ENCODE data around the gene TENM3. TPM values are rescaled to one million over a fixed set of nuclear protein-coding genes. Genes with fewer than 3 reads are reported as not detected.

TENM3 gene
- total and polyA plus RNA-seq, 4 donors = 0.05 to 5.5 (median 1.1) TPM; not detected in 1

DNA sequence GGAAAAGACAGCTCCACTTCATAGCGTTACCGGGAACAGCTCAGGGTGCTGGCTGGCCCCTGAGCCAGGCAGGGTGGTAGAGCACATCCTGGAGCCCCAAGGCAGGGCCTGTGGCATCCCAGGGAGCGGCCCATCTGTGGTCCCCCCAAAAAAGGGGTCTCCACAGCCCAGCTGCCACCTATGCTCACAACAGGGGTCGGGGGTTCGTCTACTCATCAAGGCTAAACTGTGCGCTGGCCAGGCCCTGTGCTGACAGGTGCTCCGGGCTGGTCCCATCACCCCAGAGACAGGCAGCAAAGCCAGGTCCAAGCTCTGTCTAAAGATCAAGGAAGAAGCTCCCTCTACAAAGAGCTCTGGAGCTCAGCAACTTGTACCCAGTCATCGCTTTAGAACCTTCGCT is 596.1 kb downstream of the TENM3 start:
- no peaks in the 10 kb centered on the region for H3K36me3 ChIP-seq (ENCODE audit: control insufficient read depth in 1 of 2, insufficient read depth in 2 of 2, low read length in 1 of 2)
- 95 to 96% methylated on average over 9 of the region's 9 CpGs for WGBS, 2 donors
- DNase-seq = no peak
- no peak for ATAC-seq (ENCODE audit: low FRiP score)
- no peak overlapping the region for H3K27ac ChIP-seq (ENCODE audit: low read depth in 1 of 2, low read length in 2 of 2)
- H3K4me1 ChIP-seq (ENCODE audit: control insufficient read depth in 1 of 2, insufficient read depth in 2 of 2, low read length in 2 of 2) = no peaks in the 10 kb centered on the region
- intact Hi-C loops (cut with DNase I) = no loop called here
- no peaks in the 10 kb centered on the region for H3K9me3 ChIP-seq (ENCODE audit: control insufficient read depth, low read length)
- H3K4me3 ChIP-seq (ENCODE audit: low read length in 2 of 2) = no peak overlapping the region
- H3K27me3 ChIP-seq (ENCODE audit: control insufficient read depth in 1 of 2, insufficient read depth in 2 of 2, low read length in 1 of 2) = no peaks in the 10 kb centered on the region

DNA sequence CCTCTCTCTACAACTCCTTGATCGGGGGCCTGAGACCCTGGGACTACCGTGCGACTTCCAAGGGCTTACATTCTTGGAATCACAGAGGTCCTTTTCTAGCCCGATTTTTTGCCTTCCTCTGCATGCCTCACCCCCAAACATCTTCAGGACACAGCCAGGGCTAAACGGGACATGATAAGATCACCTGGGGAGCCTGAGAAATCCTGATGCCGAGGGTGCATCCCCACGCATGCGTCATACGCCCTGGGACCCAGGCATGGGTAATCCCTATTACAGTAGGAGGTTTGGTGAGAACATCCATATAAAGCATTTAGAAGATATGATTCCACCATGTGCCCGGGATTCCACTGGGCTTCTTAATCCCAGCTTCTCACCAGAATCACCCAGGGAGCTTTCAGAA is 596.9 kb downstream of the TENM3 start:
- WGBS, 2 donors = 88 to 93% methylated on average over 10 of the region's 10 CpGs
- no peaks in the 10 kb centered on the region for H3K9me3 ChIP-seq (ENCODE audit: control insufficient read depth, low read length)
- intact Hi-C loops (cut with DNase I) = no loop called here
- H3K27me3 ChIP-seq (ENCODE audit: control insufficient read depth in 1 of 2, insufficient read depth in 2 of 2, low read length in 1 of 2) = no peaks in the 10 kb centered on the region
- no peak overlapping the region for H3K4me3 ChIP-seq (ENCODE audit: low read length in 2 of 2)
- DNase-seq (no peak), ATAC-seq (ENCODE audit: low FRiP score) (no peak)
- no peaks in the 10 kb centered on the region for H3K4me1 ChIP-seq (ENCODE audit: control insufficient read depth in 1 of 2, insufficient read depth in 2 of 2, low read length in 2 of 2)
- no peak overlapping the region for H3K27ac ChIP-seq (ENCODE audit: low read depth in 1 of 2, low read length in 2 of 2)
- no peaks in the 10 kb centered on the region for H3K36me3 ChIP-seq (ENCODE audit: control insufficient read depth in 1 of 2, insufficient read depth in 2 of 2, low read length in 1 of 2)

DNA sequence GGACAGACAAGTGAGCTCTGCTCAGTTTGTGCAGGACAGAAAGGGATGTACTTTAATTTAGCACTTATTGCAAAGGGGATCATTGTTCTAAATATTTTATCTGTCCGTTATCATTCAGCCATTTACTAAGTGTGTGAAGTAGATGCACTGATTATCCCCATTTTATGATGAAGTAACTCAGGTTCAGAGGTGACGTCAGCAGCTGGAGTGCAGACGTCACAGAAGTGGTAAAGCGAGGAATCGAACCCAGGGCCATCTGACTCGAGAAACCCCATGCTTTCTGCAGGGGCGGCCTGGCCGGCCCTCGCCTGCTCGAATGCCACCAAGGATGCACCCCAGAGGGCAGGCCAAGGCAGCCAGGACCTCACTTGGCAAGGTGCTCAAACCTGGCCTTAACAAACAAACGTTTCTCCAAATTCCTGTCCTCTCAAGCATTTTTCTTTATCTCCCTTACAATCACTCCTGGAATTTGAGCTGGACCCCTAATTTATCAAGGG is 599.0 kb downstream of the TENM3 start:
- no peaks in the 10 kb centered on the region for H3K4me1 ChIP-seq (ENCODE audit: control insufficient read depth in 1 of 2, insufficient read depth in 2 of 2, low read length in 2 of 2)
- H3K4me3 ChIP-seq (ENCODE audit: low read length in 2 of 2) = no peak overlapping the region
- WGBS, 2 donors = 75 to 79% methylated on average over 11 of the region's 11 CpGs
- no peaks in the 10 kb centered on the region for H3K9me3 ChIP-seq (ENCODE audit: control insufficient read depth, low read length)
- DNase-seq = no peak
- ATAC-seq (ENCODE audit: low FRiP score) = no peak
- no peaks in the 10 kb centered on the region for H3K36me3 ChIP-seq (ENCODE audit: control insufficient read depth in 1 of 2, insufficient read depth in 2 of 2, low read length in 1 of 2)
- H3K27me3 ChIP-seq (ENCODE audit: control insufficient read depth in 1 of 2, insufficient read depth in 2 of 2, low read length in 1 of 2) = no peaks in the 10 kb centered on the region
- intact Hi-C loops (cut with DNase I) = no loop called here
- H3K27ac ChIP-seq (ENCODE audit: low read depth in 1 of 2, low read length in 2 of 2) = no peak overlapping the region

DNA sequence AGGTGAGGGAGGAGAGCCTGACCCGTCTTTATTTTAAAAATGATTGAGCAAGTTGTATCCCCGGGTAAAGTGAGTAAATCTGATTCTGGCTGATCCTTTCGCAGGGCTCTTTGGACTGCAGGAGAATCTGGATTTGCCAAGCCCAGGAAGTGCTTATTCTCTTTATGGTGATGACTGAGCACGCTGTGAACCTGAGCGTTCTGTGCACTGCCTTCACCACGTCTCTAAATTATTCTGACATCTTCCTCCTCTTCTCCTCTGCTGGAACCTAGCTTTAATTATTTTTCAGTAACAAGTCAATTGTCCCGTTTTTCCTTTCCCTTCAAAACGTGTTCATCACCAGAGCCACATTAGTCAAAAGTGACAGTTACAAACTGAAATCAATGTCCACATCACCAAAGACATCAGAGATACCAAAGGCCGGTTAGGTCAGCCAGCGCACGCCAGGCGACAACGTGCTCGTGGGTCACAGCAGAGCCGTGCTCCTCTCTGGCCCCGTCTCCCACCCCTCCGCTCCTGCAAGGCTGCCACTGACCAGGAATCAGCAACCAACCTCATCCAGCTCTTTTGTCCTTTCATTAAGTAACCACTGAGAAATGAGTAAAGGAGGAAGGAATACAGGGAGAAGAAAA is 599.7 kb downstream of the TENM3 start:
- H3K27me3 ChIP-seq (ENCODE audit: control insufficient read depth in 1 of 2, insufficient read depth in 2 of 2, low read length in 1 of 2) = no peaks in the 10 kb centered on the region
- H3K9me3 ChIP-seq (ENCODE audit: control insufficient read depth, low read length) = no peaks in the 10 kb centered on the region
- no peak overlapping the region for H3K4me3 ChIP-seq (ENCODE audit: low read length in 2 of 2)
- no peak overlapping the region for H3K27ac ChIP-seq (ENCODE audit: low read depth in 1 of 2, low read length in 2 of 2)
- 38 to 48% methylated on average over 17 of the region's 17 CpGs for WGBS, 2 donors
- intact Hi-C loops (cut with DNase I) = no loop called here
- H3K36me3 ChIP-seq (ENCODE audit: control insufficient read depth in 1 of 2, insufficient read depth in 2 of 2, low read length in 1 of 2) = no peaks in the 10 kb centered on the region
- H3K4me1 ChIP-seq (ENCODE audit: control insufficient read depth in 1 of 2, insufficient read depth in 2 of 2, low read length in 2 of 2) = no peaks in the 10 kb centered on the region
- DNase-seq = no peak
- no peak for ATAC-seq (ENCODE audit: low FRiP score)

DNA sequence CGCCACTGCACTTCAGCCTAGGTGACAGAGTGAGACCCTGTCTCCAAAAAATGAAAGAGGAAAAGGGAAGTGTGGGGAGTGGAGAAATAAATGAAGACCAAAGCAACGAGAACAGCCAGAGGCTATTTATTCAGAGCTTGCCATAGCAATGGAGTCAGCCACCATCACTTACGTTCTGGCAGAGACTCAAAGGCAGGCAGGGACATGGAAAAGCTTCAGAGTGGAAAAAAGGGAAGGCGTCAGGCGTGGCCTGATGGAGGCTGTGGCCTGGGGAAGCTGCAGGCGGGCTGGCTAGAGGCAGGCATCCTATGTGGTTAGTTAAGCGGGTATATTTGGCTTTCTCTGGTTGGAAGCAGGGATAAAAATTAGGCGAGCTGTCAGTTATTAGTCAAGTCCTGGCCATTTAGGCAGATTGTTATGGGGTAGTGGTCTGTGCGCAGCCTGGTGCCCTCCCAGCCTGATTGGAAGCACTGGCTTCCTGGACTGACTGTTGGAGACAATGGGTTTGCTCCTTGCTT is 600.7 kb downstream of the TENM3 start:
- DNase-seq (no peak), ATAC-seq (ENCODE audit: low FRiP score) (no peak)
- Histone ChIP-seq H3K27ac (ENCODE audit: low read depth in 1 of 2, low read length in 2 of 2) (no peak overlapping the region), H3K9me3 (ENCODE audit: control insufficient read depth, low read length) (no peaks in the 10 kb centered on the region), H3K4me3 (ENCODE audit: low read length in 2 of 2) (no peak overlapping the region), H3K36me3 (ENCODE audit: control insufficient read depth in 1 of 2, insufficient read depth in 2 of 2, low read length in 1 of 2) (no peaks in the 10 kb centered on the region), H3K4me1 (ENCODE audit: control insufficient read depth in 1 of 2, insufficient read depth in 2 of 2, low read length in 2 of 2) (no peaks in the 10 kb centered on the region), H3K27me3 (ENCODE audit: control insufficient read depth in 1 of 2, insufficient read depth in 2 of 2, low read length in 1 of 2) (no peaks in the 10 kb centered on the region)
- intact Hi-C loops (cut with DNase I) = no loop called here
- 88 to 90% methylated on average over 9 of the region's 9 CpGs for WGBS, 2 donors

DNA sequence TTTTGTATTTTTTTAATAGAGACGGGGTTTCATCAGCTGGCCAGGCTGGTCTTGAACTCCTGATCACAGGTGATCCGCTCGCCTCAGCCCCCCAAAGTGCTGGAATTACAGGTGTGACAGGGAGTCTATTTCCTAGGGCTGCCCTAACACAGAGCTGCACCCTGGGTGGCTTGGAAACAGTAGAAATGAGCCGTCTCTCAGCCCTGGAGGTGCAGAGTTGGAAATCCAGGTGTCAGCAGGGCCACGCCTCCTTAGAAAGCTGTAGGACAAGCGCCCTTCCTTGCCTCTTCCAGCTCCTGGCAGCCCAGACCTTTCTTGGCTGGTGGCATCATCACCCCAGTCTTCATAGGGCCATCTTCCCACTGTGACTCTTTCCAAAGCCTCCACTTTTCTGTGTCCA is 602.4 kb downstream of the TENM3 start:
- Histone ChIP-seq H3K27ac (ENCODE audit: low read depth in 1 of 2, low read length in 2 of 2) (no peak overlapping the region), H3K9me3 (ENCODE audit: control insufficient read depth, low read length) (no peaks in the 10 kb centered on the region), H3K4me3 (ENCODE audit: low read length in 2 of 2) (no peak overlapping the region), H3K4me1 (ENCODE audit: control insufficient read depth in 1 of 2, insufficient read depth in 2 of 2, low read length in 2 of 2) (no peaks in the 10 kb centered on the region), H3K27me3 (ENCODE audit: control insufficient read depth in 1 of 2, insufficient read depth in 2 of 2, low read length in 1 of 2) (no peaks in the 10 kb centered on the region), H3K36me3 (ENCODE audit: control insufficient read depth in 1 of 2, insufficient read depth in 2 of 2, low read length in 1 of 2) (no peaks in the 10 kb centered on the region)
- 94 to 95% methylated on average over 6 of the region's 6 CpGs for WGBS, 2 donors
- intact Hi-C loops (cut with DNase I) = no loop called here
- DNase-seq (peak in 1 of 2 donors; percentile 25), ATAC-seq (ENCODE audit: low FRiP score) (no peak)

DNA sequence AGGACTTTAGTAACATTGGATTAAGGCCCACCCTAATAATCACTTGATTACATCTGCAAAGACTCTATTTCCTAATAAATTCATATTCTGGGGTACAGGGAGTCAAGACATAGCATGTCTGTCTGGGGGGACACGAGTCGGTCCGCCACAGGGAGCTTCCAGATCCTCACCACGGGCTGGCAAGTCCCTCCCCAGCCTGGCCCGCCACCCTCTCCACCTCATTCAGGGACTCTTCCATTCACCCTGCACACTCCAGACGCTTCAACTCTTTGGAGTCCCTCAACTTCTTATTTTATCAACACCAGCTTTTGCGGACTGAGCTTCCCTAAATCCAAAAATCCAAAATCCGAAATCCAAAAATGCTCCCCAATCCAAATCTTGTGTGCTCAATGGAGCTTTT is 602.8 kb downstream of the TENM3 start:
- H3K9me3 ChIP-seq (ENCODE audit: control insufficient read depth, low read length) = no peaks in the 10 kb centered on the region
- no peak overlapping the region for H3K27ac ChIP-seq (ENCODE audit: low read depth in 1 of 2, low read length in 2 of 2)
- H3K36me3 ChIP-seq (ENCODE audit: control insufficient read depth in 1 of 2, insufficient read depth in 2 of 2, low read length in 1 of 2) = no peaks in the 10 kb centered on the region
- DNase-seq (peak in 1 of 2 donors; percentile 42), ATAC-seq (ENCODE audit: low FRiP score) (no peak)
- H3K27me3 ChIP-seq (ENCODE audit: control insufficient read depth in 1 of 2, insufficient read depth in 2 of 2, low read length in 1 of 2) = no peaks in the 10 kb centered on the region
- intact Hi-C loops (cut with DNase I) = no loop called here
- H3K4me1 ChIP-seq (ENCODE audit: control insufficient read depth in 1 of 2, insufficient read depth in 2 of 2, low read length in 2 of 2) = no peaks in the 10 kb centered on the region
- H3K4me3 ChIP-seq (ENCODE audit: low read length in 2 of 2) = no peak overlapping the region
- WGBS, 2 donors = 93 to 95% methylated on average over 8 of the region's 8 CpGs

DNA sequence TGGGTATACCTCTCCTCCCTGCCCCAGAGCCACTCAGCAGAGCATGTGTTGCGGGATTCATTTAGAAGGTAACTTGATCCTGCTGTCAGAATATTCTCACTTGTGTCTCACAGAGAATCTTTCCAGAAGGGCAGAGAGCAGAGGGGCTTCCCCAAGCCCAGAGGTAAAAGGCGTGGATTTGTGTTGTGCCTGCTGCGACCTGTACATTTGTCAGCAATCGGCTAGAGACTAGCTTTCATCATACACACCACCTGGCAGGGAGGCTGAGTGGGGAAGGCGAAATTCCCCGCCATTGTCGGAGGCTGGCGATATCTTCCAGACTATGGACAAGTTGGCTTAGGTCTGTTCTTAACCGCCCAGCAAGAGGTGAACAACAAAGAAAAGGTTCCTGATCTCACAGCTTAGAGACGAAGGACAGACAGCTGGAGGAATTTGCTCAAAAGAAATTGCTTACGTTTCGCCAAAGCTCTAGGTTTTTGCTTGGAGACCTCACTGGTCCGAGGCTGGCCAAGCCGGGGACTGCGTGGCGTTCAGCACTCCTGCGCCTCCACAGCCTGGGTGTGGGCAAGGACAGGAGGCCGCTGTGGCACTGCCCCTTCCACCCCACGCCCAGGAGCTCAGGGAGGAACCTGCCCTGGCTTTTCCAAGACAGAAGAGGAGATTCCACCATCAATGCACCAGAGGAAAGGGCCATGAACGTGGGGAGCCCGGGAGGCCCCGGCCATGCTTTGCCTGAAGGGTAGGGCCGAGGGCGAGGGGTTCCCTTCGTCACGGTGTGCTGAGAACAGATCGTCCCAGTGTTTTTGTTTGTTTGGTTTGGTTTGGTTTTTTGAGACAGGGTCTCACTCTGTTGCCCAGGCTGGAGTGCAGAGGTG is 604.6 kb downstream of the TENM3 start:
- DNase-seq = peak in 1 of 2 donors; percentile 41
- intact Hi-C loops (cut with DNase I) = no loop called here
- no peak overlapping the region for H3K27ac ChIP-seq (ENCODE audit: low read depth in 1 of 2, low read length in 2 of 2)
- WGBS, 2 donors = 90 to 91% methylated on average over 27 of the region's 27 CpGs
- no peak overlapping the region for H3K4me3 ChIP-seq (ENCODE audit: low read length in 2 of 2)
- H3K4me1 ChIP-seq (ENCODE audit: control insufficient read depth in 1 of 2, insufficient read depth in 2 of 2, low read length in 2 of 2) = no peaks in the 10 kb centered on the region
- H3K27me3 ChIP-seq (ENCODE audit: control insufficient read depth in 1 of 2, insufficient read depth in 2 of 2, low read length in 1 of 2) = no peaks in the 10 kb centered on the region
- H3K9me3 ChIP-seq (ENCODE audit: control insufficient read depth, low read length) = no peaks in the 10 kb centered on the region
- no peak for ATAC-seq (ENCODE audit: low FRiP score)
- no peaks in the 10 kb centered on the region for H3K36me3 ChIP-seq (ENCODE audit: control insufficient read depth in 1 of 2, insufficient read depth in 2 of 2, low read length in 1 of 2)

Data from aorta (tissue), 5 donors.